Subcutaneous abdominal adipose tissue (tissue), 5 donors: ENCODE data around the gene PPARA.

ENCODE experiments used
- H3K27ac ChIP-seq: one replicate; pipeline ENCODE4 v1.7.0; 2013; ENCODE audit warnings: low read depth, mild to moderate bottlenecking, inconsistent platforms, low read length, moderate library complexity
- H3K27me3 ChIP-seq, 5 donors: one replicate each; pipeline ENCODE4 v1.7.0; 2013; ENCODE audit warnings: low read length in 5 of 5, inconsistent platforms in 1 of 5; ENCODE audit not compliant: control insufficient read depth in 5 of 5, insufficient read depth in 4 of 5
- H3K36me3 ChIP-seq, 5 donors: one replicate each; pipeline ENCODE4 v1.7.0; 2013; ENCODE audit warnings: low read length in 5 of 5; ENCODE audit not compliant: control insufficient read depth in 5 of 5, insufficient read depth in 5 of 5
- H3K4me1 ChIP-seq, 5 donors: one replicate each; pipeline ENCODE4 v1.7.0; 2013; ENCODE audit warnings: low read length in 5 of 5, mild to moderate bottlenecking in 3 of 5, moderate library complexity in 1 of 5; ENCODE audit not compliant: control insufficient read depth in 5 of 5, insufficient read depth in 5 of 5
- H3K4me3 ChIP-seq, 5 donors: one replicate each; pipeline ENCODE4 v1.7.0; 2013; ENCODE audit warnings: low read length in 5 of 5, low read depth in 1 of 5
- H3K9ac ChIP-seq, 5 donors: one replicate each; pipeline ENCODE4 v1.7.0; 2013; ENCODE audit warnings: low read length in 5 of 5, mild to moderate bottlenecking in 4 of 5, moderate library complexity in 3 of 5
- H3K9me3 ChIP-seq, 5 donors: one replicate each; pipeline ENCODE4 v1.7.0; 2013; ENCODE audit warnings: low read length in 5 of 5; ENCODE audit not compliant: control insufficient read depth in 5 of 5
- donor health status: healthy.
- donor health status: healthy.
- donor health status: healthy.
- donor health status: healthy.
- donor health status: healthy.

PPARA gene

GRCh38 chr22:46120420-46120737, 29.9 kb upstream of the PPARA start:
- Histone ChIP-seq H3K27ac (no peak overlapping the region), H3K36me3 (no peaks in the 10 kb centered on the region), H3K27me3 (no peaks in the 10 kb centered on the region), H3K4me3 (no peak overlapping the region), H3K9me3 (no peaks in the 10 kb centered on the region), H3K4me1 (peaks cover 0 to 31% (median 25%) of the 10 kb centered on the region in 5 donors), H3K9ac (peak overlapping the region in 1 of 5 donors; percentile 43)

GRCh38 chr22:46121079-46121478, 29.2 kb upstream of the PPARA start:
- no peak overlapping the region for H3K27ac ChIP-seq
- no peaks in the 10 kb centered on the region for H3K36me3 ChIP-seq
- no peaks in the 10 kb centered on the region for H3K9me3 ChIP-seq
- no peak overlapping the region for H3K9ac ChIP-seq
- no peaks in the 10 kb centered on the region for H3K27me3 ChIP-seq
- H3K4me3 ChIP-seq = no peak overlapping the region
- H3K4me1 ChIP-seq = peaks cover 0 to 25% (median 18%) of the 10 kb centered on the region in 5 donors

GRCh38 chr22:46121523-46122287, 28.6 kb upstream of the PPARA start:
- no peaks in the 10 kb centered on the region for H3K27me3 ChIP-seq
- H3K4me1 ChIP-seq = peaks cover 0 to 20% (median 13%) of the 10 kb centered on the region in 5 donors
- H3K27ac ChIP-seq = no peak overlapping the region
- H3K36me3 ChIP-seq = no peaks in the 10 kb centered on the region
- peak overlapping the region in 1 of 5 donors; percentile 2 for H3K9ac ChIP-seq
- H3K4me3 ChIP-seq = no peak overlapping the region
- peaks cover 0 to 1% (median 0%) of the 10 kb centered on the region in 5 donors for H3K9me3 ChIP-seq

GRCh38 chr22:46122511-46122971, 27.8 kb upstream of the PPARA start:
- H3K36me3 ChIP-seq = no peaks in the 10 kb centered on the region
- H3K9ac ChIP-seq = no peak overlapping the region
- no peaks in the 10 kb centered on the region for H3K27me3 ChIP-seq
- H3K4me3 ChIP-seq = peak overlapping the region in 2 of 5 donors; percentile 28 to 44
- peaks cover 0 to 3% (median 0%) of the 10 kb centered on the region in 5 donors for H3K9me3 ChIP-seq
- no peak overlapping the region for H3K27ac ChIP-seq
- peaks cover 0 to 19% (median 10%) of the 10 kb centered on the region in 5 donors for H3K4me1 ChIP-seq

GRCh38 chr22:46122980-46123693, 27.2 kb upstream of the PPARA start:
- Histone ChIP-seq H3K4me3 (no peak overlapping the region), H3K27ac (no peak overlapping the region), H3K36me3 (no peaks in the 10 kb centered on the region), H3K9ac (peak overlapping the region in 2 of 5 donors; percentile 13 to 23), H3K27me3 (no peaks in the 10 kb centered on the region), H3K9me3 (peaks cover 0 to 3% (median 0%) of the 10 kb centered on the region in 5 donors), H3K4me1 (peaks cover 0 to 19% (median 10%) of the 10 kb centered on the region in 5 donors)

GRCh38 chr22:46123694-46124382, 26.5 kb upstream of the PPARA start:
- Histone ChIP-seq H3K4me3 (no peak overlapping the region), H3K4me1 (peaks cover 0 to 21% (median 11%) of the 10 kb centered on the region in 5 donors), H3K9me3 (peaks cover 0 to 3% (median 0%) of the 10 kb centered on the region in 5 donors), H3K36me3 (no peaks in the 10 kb centered on the region), H3K9ac (no peak overlapping the region), H3K27me3 (no peaks in the 10 kb centered on the region), H3K27ac (no peak overlapping the region)

- no peak overlapping the region for H3K9ac ChIP-seq
- no peak overlapping the region for H3K4me3 ChIP-seq
- H3K36me3 ChIP-seq = no peaks in the 10 kb centered on the region
- no peaks in the 10 kb centered on the region for H3K27me3 ChIP-seq
- no peak overlapping the region for H3K27ac ChIP-seq
- peaks cover 0 to 28% (median 18%) of the 10 kb centered on the region in 5 donors for H3K4me1 ChIP-seq
- peaks cover 0 to 3% (median 0%) of the 10 kb centered on the region in 5 donors for H3K9me3 ChIP-seq
Observed at GRCh38 chr22:46124383-46125144, 25.8 kb upstream of the PPARA start.

GRCh38 chr22:46125311-46125710, 25.0 kb upstream of the PPARA start:
- H3K27me3 ChIP-seq = no peaks in the 10 kb centered on the region
- H3K27ac ChIP-seq = no peak overlapping the region
- H3K9ac ChIP-seq = no peak overlapping the region
- H3K36me3 ChIP-seq = no peaks in the 10 kb centered on the region
- peaks cover 2 to 27% (median 21%) of the 10 kb centered on the region in 5 donors for H3K4me1 ChIP-seq
- H3K9me3 ChIP-seq = peaks cover 0 to 3% (median 0%) of the 10 kb centered on the region in 5 donors
- H3K4me3 ChIP-seq = no peak overlapping the region

GRCh38 chr22:46125816-46126765, 24.2 kb upstream of the PPARA start:
- Histone ChIP-seq H3K9me3 (peaks cover 0 to 3% (median 0%) of the 10 kb centered on the region in 5 donors), H3K4me1 (peaks cover 2 to 29% (median 21%) of the 10 kb centered on the region in 5 donors), H3K9ac (no peak overlapping the region), H3K27ac (no peak overlapping the region), H3K36me3 (no peaks in the 10 kb centered on the region), H3K27me3 (no peaks in the 10 kb centered on the region), H3K4me3 (no peak overlapping the region)
